GM18505 (cell line): ENCODE results near the gene TBC1D22A.

ENCODE experiments used
- ATAC-seq: cut with Tn5 transposase; IDR thresholded peaks from one replicate; pipeline ENCODE4 v1.9.1; 2021; ENCODE audit not compliant: unreplicated experiment
- POLR2A ChIP-seq: IDR thresholded peaks from 4 replicates; pipeline ENCODE4 v1.6.1; 2011; ENCODE audit warnings: borderline replicate concordance; ENCODE audit not compliant: insufficient read depth, insufficient read length; ENCODE audit errors: extremely low read depth

The TBC1D22A gene

DNA sequence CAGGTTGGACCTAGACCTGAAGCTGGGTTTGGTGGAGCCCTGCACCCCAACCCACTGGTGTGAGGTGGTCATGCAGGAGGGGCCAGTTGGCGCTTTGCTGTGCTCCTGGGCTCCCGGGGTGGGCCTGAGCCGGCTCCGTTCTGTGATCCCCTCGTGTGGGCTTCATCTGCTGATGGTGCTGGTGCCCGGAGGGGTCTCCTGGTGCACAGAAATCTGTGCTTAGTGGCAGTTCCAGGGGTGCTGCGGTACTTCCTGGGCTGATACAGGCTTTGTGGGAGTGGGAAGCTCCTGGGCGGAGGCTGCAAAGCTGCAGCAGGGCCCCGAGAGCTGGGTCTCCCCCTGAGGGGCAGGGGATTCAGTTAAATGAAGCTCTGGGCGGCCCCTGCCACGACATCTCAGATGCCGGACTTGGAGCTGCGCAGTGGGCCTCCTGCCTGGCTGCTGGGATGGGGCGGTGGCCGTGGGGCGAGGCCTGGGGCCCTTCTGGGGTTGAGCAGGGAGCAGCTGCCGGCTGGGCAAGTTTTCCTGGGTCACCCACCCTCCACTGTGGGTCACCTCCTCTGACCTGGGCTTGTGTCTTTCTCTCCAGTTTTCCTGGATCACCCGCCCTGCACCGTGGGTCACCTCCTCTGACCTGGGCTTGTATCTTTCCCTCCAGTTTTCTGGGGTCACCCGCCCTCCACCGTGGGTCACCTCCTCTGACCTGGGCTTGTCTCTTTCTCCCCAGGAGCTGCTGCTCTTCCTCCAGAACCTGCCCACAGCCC is 410.5 kb downstream of the TBC1D22A start:
- no peak for TF ChIP-seq POLR2A
- no peak for ATAC-seq

DNA sequence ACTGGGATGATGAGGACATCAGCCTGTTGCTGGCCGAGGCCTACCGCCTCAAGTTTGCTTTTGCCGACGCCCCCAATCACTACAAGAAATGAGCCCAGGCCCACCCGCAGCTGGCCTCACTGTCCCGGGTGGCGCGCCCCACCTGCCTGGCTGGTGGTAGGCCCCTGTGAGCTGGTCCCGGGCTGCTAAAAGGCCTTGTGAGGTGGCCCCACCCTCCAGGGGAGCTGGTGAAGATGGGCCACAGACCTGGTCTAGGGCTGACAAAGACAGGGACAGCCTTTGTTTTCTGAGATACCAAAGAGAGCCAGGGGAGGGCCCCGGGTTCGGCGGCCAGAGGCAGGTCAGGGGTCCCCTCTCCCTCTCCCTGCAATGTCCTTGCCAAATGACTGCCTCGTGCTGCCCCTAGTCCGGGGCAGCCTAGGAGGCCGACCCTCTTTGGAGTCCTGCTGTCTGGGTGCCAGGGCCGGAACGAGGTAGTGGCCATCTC is 411.1 kb downstream of the TBC1D22A start:
- ATAC-seq: no peak

GRCh38 chr22:47174096-47174495 is 411.6 kb downstream of the TBC1D22A start:
- ATAC-seq: no peak
- TF ChIP-seq POLR2A: no peak

More for the DNA sequence above, 411.1 kb downstream of the TBC1D22A start:
- no peak for TF ChIP-seq POLR2A

DNA sequence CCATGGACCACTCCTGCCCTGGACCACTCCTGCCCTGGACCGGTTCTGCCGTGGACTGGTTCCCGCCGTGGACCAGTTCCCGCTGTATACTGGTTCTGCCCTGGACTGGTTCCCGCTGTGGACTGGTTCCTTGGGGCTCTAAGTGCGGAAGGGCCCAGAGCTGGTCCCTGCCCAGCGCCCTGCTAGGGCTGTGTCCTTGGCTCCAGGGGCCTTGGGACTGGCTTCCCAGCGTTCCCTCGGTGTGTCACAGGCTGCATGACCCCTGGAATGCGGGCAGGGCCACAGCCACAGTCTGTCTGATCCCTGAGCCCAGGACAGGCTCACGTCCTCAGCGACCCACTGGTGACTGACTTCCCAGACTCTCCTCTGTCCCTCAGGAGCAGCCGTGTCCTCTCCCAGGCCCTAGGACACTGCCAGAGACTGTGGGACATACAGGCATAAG is 412.2 kb downstream of the TBC1D22A start:
- ATAC-seq: no peak
- no peak for TF ChIP-seq POLR2A

- ATAC-seq: no peak
- no peak for TF ChIP-seq POLR2A
Observed at GRCh38 chr22:47175151-47176025, 412.9 kb downstream of the TBC1D22A start.

GRCh38 chr22:47176026-47176389 is 413.6 kb downstream of the TBC1D22A start:
- no peak for TF ChIP-seq POLR2A
- ATAC-seq: no peak

GRCh38 chr22:47176573-47177333 is 414.3 kb downstream of the TBC1D22A start:
- TF ChIP-seq POLR2A: no peak
- no peak for ATAC-seq

GRCh38 chr22:47177334-47177815 is 414.9 kb downstream of the TBC1D22A start:
- TF ChIP-seq POLR2A: no peak
- no peak for ATAC-seq

DNA sequence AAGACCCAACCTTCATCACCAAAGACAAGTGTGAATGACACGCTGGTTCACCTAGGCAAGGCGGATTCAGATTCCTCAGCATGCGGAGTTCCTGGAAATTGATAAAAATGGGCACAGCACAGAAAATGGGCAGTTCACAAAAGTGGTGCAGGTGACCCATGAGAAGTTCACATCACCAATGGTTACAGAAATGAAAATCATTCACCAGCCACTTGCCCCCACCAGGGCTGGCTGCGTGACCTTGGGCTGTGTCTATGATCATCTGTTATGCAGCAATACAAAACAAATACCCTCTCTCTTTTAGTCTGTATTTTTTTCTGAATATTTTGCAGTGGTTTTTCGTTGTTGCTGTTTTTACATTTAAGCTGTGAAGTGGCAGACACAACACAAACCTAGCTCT is 415.9 kb downstream of the TBC1D22A start:
- ATAC-seq: no peak
- no peak for TF ChIP-seq POLR2A

- TF ChIP-seq POLR2A: no peak
- no peak for ATAC-seq
Observed at GRCh38 chr22:47180796-47181195, 418.3 kb downstream of the TBC1D22A start.

- ATAC-seq: no peak
- no peak for TF ChIP-seq POLR2A
Observed at GRCh38 chr22:47187176-47187957, 424.9 kb downstream of the TBC1D22A start.
